Mammary epithelial cell (primary cell): ENCODE results near the gene S1PR2.
A peak's percentile ranks its signal among the peaks of the same experiment; 100 is the strongest.

Source experiments
- EZH2 ChIP-seq: IDR thresholded peaks from 2 replicates; pipeline ENCODE4 v1.6.1; 2012; ENCODE audit warnings: low read length, inconsistent platforms, borderline replicate concordance
- TF ChIP-seq, protein P1 (sequence below), 2 donors: IDR thresholded peaks in 1 of 2; conservative IDR thresholded peaks in 1 of 2; 2 replicates each; pipeline ENCODE4 v1.5.1; 2011 to 2012; ENCODE audit warnings: inconsistent platforms in 2 of 2, low read length in 2 of 2, mild to moderate bottlenecking in 2 of 2, control low read depth in 1 of 2, low read depth in 1 of 2; ENCODE audit not compliant: insufficient read depth in 1 of 2; ENCODE audit errors: extremely low read depth in 1 of 2

DNA sequence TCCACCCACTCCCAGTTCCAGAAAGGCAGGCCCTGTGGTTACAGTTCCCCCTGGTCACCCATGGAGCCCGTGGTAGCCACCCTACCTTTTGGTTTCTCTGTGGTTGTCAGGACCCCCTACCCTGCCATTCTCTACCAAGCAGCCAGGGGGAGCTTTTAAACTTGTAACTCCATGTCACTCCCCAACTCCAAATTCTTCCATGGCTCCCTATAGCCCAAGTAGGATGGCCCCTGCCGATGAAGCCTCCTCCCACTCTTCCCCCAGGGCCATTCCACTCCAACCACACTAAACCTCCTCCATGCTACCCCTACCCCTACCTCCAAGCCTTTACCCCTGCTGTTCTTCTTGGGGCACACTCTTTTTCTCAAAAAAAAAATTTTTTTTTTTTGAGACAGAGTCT lies 2.2 kb downstream of the S1PR2 start:
- TF ChIP-seq, protein P1, sequence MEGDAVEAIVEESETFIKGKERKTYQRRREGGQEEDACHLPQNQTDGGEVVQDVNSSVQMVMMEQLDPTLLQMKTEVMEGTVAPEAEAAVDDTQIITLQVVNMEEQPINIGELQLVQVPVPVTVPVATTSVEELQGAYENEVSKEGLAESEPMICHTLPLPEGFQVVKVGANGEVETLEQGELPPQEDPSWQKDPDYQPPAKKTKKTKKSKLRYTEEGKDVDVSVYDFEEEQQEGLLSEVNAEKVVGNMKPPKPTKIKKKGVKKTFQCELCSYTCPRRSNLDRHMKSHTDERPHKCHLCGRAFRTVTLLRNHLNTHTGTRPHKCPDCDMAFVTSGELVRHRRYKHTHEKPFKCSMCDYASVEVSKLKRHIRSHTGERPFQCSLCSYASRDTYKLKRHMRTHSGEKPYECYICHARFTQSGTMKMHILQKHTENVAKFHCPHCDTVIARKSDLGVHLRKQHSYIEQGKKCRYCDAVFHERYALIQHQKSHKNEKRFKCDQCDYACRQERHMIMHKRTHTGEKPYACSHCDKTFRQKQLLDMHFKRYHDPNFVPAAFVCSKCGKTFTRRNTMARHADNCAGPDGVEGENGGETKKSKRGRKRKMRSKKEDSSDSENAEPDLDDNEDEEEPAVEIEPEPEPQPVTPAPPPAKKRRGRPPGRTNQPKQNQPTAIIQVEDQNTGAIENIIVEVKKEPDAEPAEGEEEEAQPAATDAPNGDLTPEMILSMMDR (conservative IDR thresholded peaks at IDR 0.05 in 1 of 2, IDR thresholded peaks at IDR 0.05 in 1 of 2; ENCODE audit: extremely low read depth in 1 of 2, insufficient read depth in 1 of 2, low read depth in 1 of 2, low read length in 2 of 2): peak; percentile 22 to 47
- TF ChIP-seq EZH2: no peak
